GM12874 (cell line): ENCODE results near the gene VAPA.

Experiments used
- TF ChIP-seq, protein P1 (sequence below): IDR thresholded peaks from 2 replicates; pipeline ENCODE4 v1.5.1; 2011; ENCODE audit warnings: low read depth, mild to moderate bottlenecking, control low read depth, low read length, moderate library complexity; ENCODE audit not compliant: insufficient read depth

The VAPA gene

GRCh38 chr18:9878095-9878494, 35.7 kb upstream of the VAPA start:
- TF ChIP-seq, protein P1, sequence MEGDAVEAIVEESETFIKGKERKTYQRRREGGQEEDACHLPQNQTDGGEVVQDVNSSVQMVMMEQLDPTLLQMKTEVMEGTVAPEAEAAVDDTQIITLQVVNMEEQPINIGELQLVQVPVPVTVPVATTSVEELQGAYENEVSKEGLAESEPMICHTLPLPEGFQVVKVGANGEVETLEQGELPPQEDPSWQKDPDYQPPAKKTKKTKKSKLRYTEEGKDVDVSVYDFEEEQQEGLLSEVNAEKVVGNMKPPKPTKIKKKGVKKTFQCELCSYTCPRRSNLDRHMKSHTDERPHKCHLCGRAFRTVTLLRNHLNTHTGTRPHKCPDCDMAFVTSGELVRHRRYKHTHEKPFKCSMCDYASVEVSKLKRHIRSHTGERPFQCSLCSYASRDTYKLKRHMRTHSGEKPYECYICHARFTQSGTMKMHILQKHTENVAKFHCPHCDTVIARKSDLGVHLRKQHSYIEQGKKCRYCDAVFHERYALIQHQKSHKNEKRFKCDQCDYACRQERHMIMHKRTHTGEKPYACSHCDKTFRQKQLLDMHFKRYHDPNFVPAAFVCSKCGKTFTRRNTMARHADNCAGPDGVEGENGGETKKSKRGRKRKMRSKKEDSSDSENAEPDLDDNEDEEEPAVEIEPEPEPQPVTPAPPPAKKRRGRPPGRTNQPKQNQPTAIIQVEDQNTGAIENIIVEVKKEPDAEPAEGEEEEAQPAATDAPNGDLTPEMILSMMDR, result no peak

DNA sequence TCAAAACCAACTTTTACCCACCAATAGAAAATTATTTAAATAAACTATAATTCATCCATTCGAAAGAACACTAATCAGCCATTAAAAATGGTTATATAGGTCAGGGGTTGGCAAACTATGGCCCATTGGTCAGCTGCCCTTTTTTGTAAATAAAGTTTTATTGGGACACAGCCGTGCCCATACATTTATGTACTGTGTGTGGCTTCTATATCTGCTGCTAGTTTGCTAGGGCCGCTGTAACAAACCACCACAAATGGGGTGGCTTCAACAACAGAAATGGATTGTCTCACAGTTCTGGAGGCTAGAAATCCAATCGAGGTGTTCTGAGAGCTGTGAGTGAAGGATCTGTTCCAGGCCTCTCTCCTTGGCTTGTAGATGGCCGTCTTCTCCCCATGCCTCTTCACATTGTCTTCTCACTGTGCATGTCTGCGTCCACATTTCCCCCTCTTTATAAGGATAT, 35.0 kb upstream of the VAPA start:
- TF ChIP-seq, protein P1, result no peak

- TF ChIP-seq, protein P1, result no peak
These were observed 29.7 kb upstream of the VAPA start for GRCh38 chr18:9884090-9884489.

DNA sequence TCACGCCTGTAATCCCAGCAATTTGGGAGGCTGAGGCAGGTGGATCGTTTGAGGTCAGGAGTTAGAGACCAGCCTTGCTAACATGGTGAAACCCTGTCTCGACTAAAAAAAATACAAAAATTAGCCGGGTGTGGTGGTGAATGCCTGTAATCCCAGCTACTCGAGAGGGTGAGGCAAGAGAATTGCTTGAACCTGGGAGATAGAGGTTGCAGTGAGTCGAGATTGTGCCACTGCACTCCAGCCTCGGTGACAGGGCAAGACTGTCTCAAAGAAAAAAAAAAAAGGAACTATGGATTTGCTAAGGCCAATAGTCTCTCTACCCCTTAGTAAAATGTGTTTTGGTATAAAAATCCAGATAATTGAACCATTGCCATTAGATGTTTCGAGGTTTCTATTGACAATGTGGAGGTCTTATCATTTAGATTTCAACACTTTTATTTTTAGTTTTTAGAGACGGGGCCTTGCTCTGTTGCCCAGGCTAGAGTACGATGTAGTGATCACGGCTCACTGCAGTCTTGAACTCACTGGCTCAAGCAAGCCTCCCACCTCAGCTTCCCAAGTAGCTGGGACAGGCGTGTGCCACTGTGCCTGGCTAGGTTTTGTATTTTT, 29.2 kb upstream of the VAPA start:
- TF ChIP-seq, protein P1, result no peak

DNA sequence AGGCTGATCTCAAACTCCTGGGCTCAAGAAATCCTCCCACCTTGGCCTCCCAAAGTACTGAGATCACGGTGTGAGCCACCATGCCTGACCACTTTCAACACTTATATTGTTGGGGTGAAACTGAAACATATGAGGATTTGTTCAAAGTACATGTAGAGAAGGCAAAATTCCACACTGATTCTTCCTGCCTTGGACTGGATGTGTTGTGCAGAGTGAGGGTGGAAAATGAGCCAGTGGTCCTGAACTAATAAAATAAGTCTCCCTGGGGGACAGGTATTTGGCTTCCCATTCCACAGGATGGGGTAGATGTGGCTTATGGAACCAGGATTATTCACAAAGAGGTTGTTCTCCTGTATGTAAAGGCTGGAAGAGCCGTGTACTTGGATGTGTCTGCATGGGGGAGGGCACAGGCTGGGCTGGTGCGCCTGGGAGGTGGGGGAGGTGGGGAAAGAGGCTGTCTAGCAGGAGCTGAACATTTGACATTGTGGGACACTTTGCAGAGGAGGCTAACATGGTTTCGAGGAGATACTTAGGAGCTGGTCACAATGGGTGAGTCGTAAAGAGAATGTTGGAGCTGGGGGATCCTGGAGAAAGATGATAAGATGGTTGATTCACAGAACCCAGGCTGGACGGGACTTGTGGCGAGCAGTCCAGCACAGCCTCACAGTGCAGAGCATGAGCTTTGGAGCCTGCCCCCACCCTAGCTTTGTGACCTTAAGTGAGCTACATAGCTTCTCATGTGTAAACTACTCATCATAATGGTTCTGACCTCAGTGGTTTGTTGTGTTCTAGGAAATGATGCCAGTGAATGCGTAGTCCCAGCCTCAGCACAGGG, 28.4 kb upstream of the VAPA start, which contains the start of gene TXNDC2:
TXNDC2 (plus strand) TSS at position 804 of the 835 bp plus-strand sequence. CDS start 708 bp downstream, outside the sequence.
- TF ChIP-seq, protein P1, result no peak

GRCh38 chr18:9886005-9886348, 27.8 kb upstream of the VAPA start:
- TF ChIP-seq, protein P1, result no peak

- TF ChIP-seq, protein P1, result no peak
These were observed 25.8 kb upstream of the VAPA start for GRCh38 chr18:9887992-9888391.
